H1 (cell line): ENCODE measurements around the gene C19orf38. TPM values are rescaled to one million over a fixed set of nuclear protein-coding genes. Genes with fewer than 3 reads are reported as not detected.

Experiments
- CTCF ChIA-PET: fragments of 300-600 bp; sonication (Branson Sonifier 250); formaldehyde crosslinking; loops from one replicate; lab custom pipeline; 2021; ENCODE audit not compliant: partially characterized antibody; lab: Charles Lee
- POLR2A ChIA-PET: fragments of 300-600 bp; sonication (Branson Sonifier 250); formaldehyde crosslinking; loops from one replicate; lab custom pipeline; 2021; ENCODE audit warnings: inconsistent platforms; ENCODE audit not compliant: partially characterized antibody; lab: Charles Lee
- DNase-seq, 2 experiments: peaks; one replicate each; pipeline versions ENCODE4 v3.0.0 to v3.0.0-alpha.2; 2010 to 2022; ENCODE audit warnings: low spot score in 2 of 2, low read depth in 1 of 2, mixed read lengths in 1 of 2
- FAIRE-seq: peaks from 2 replicates; lab custom pipeline; 2011; peaks lifted over from hg19 to GRCh38; lab: Jason Lieb, UNC
- H2AFZ ChIP-seq: 2 replicates; pipeline ENCODE4 v1.8.1; 2012; ENCODE audit warnings: low read length, inconsistent platforms
- H2AK5ac ChIP-seq: 2 replicates; pipeline ENCODE4 v1.6.1; 2013; ENCODE audit warnings: low read depth, low read length
- H2BK120ac ChIP-seq: replicated peaks from 2 replicates; pipeline ENCODE3; 2013; ENCODE audit warnings: low read depth, low read length, inconsistent platforms
- H2BK12ac ChIP-seq: 2 replicates; pipeline ENCODE4 v1.6.1; 2013; ENCODE audit warnings: low read depth, low read length
- H2BK15ac ChIP-seq: 2 replicates; pipeline ENCODE4 v1.6.1; 2013; ENCODE audit warnings: low read length
- H2BK20ac ChIP-seq: 2 replicates; pipeline ENCODE4 v1.6.1; 2013; ENCODE audit warnings: low read length
- H2BK5ac ChIP-seq: 2 replicates; pipeline ENCODE4 v1.6.1; 2013; ENCODE audit warnings: low read depth, low read length
- H3K14ac ChIP-seq: 2 replicates; pipeline ENCODE4 v1.6.1; 2013; ENCODE audit warnings: inconsistent platforms; ENCODE audit not compliant: insufficient read length
- H3K18ac ChIP-seq: 2 replicates; pipeline ENCODE4 v1.6.1; 2013; ENCODE audit warnings: low read length; ENCODE audit errors: extremely low read depth
- H3K23ac ChIP-seq: 2 replicates; pipeline ENCODE4 v1.6.1; 2013; ENCODE audit warnings: inconsistent platforms; ENCODE audit not compliant: insufficient read length
- H3K23me2 ChIP-seq: 2 replicates; pipeline ENCODE4 v1.6.1; 2013; ENCODE audit warnings: low read depth, low read length
- H3K27ac ChIP-seq: 2 replicates; pipeline ENCODE4 v1.6.1; 2011; ENCODE audit warnings: low read depth, low read length, inconsistent platforms
- H3K27me3 ChIP-seq, 4 experiments: replicated peaks in 1 of 4; 1 replicate in 1 of 4; 2 replicates in 3 of 4; pipeline versions ENCODE4 v1.6.1 to v1.8.1; 2011 to 2013; ENCODE audit warnings: low read length in 3 of 4, mild to moderate bottlenecking in 3 of 4, inconsistent platforms in 2 of 4, mixed read lengths in 2 of 4, moderate library complexity in 1 of 4; ENCODE audit not compliant: control insufficient read depth in 3 of 4, insufficient read depth in 3 of 4; ENCODE audit errors: extremely low read depth in 1 of 4
- H3K36me3 ChIP-seq, 4 experiments: 2 replicates each; pipeline versions ENCODE4 v1.6.1 to v1.8.1; 2011 to 2013; ENCODE audit warnings: mild to moderate bottlenecking in 4 of 4, low read length in 3 of 4, moderate library complexity in 2 of 4, control low read depth in 1 of 4, inconsistent platforms in 1 of 4; ENCODE audit not compliant: insufficient read depth in 4 of 4, control insufficient read depth in 2 of 4
- H3K4ac ChIP-seq: replicated peaks from 2 replicates; pipeline ENCODE3; 2013; ENCODE audit warnings: low read length, low read depth, mixed read lengths, inconsistent platforms; ENCODE audit not compliant: insufficient read length
- H3K4me1 ChIP-seq, 4 experiments: replicated peaks in 1 of 4; 1 replicate in 1 of 4; 2 replicates in 3 of 4; pipeline versions ENCODE4 v1.6.1 to v1.8.1; 2011 to 2013; ENCODE audit warnings: low read length in 3 of 4, inconsistent platforms in 2 of 4, mixed read lengths in 1 of 4; ENCODE audit not compliant: insufficient read depth in 4 of 4, control insufficient read depth in 3 of 4
- H3K4me2 ChIP-seq, 2 experiments: 2 replicates each; pipeline versions ENCODE4 v1.6.1 to v1.8.1; 2011 to 2013; ENCODE audit warnings: low read depth in 2 of 2, low read length in 2 of 2, control low read depth in 1 of 2, inconsistent platforms in 1 of 2, mild to moderate bottlenecking in 1 of 2; ENCODE audit not compliant: insufficient read depth in 1 of 2
- H3K4me3 ChIP-seq, 4 experiments: fragments of 200-600, 300-600 bp in 1 of 4; sonication (generic), shearing (Covaris generic), sonication (Bioruptor Twin) in 1 of 4; 2 replicates each; pipeline versions ENCODE4 v1.5.1 to v1.8.1; 2011 to 2016; ENCODE audit warnings: low read length in 4 of 4, low read depth in 3 of 4, control low read depth in 2 of 4, inconsistent platforms in 2 of 4, mild to moderate bottlenecking in 2 of 4, mixed read lengths in 1 of 4, moderate library complexity in 1 of 4; ENCODE audit not compliant: insufficient read depth in 2 of 4; ENCODE audit errors: extremely low read depth in 1 of 4
- H3K56ac ChIP-seq: replicated peaks from 2 replicates; pipeline ENCODE3; 2013; ENCODE audit warnings: low read depth, mild to moderate bottlenecking, mixed read lengths, low read length, inconsistent platforms; ENCODE audit not compliant: insufficient read length
- H3K79me1 ChIP-seq: 2 replicates; pipeline ENCODE4 v1.6.1; 2013; ENCODE audit warnings: low read depth, low read length, control low read depth
- H3K79me2 ChIP-seq, 2 experiments: 2 replicates each; pipeline versions ENCODE4 v1.6.1 to v1.8.1; 2012 to 2013; ENCODE audit warnings: low read length in 2 of 2, mild to moderate bottlenecking in 2 of 2, inconsistent platforms in 1 of 2; ENCODE audit not compliant: insufficient read depth in 2 of 2, control insufficient read depth in 1 of 2
- H3K9ac ChIP-seq, 4 experiments: replicated peaks in 1 of 4; 1 replicate in 1 of 4; 2 replicates in 3 of 4; pipeline versions ENCODE4 v1.6.1 to v1.8.1; 2011 to 2013; ENCODE audit warnings: low read depth in 3 of 4, low read length in 3 of 4, control low read depth in 2 of 4, mild to moderate bottlenecking in 2 of 4, moderate library complexity in 2 of 4, inconsistent platforms in 1 of 4; ENCODE audit errors: extremely low read depth in 1 of 4
- H3K9me3 ChIP-seq, 2 experiments: 2 replicates each; pipeline versions ENCODE4 v1.6.1 to v1.8.1; 2012 to 2013; ENCODE audit warnings: mild to moderate bottlenecking in 2 of 2, moderate library complexity in 2 of 2, control low read depth in 1 of 2, inconsistent platforms in 1 of 2, low read depth in 1 of 2, low read length in 1 of 2, mixed read lengths in 1 of 2; ENCODE audit not compliant: insufficient read depth in 2 of 2
- H4K20me1 ChIP-seq, 2 experiments: replicated peaks in 1 of 2; 2 replicates each; pipeline versions ENCODE3 to v1.8.1; 2011 to 2013; ENCODE audit warnings: inconsistent platforms in 2 of 2, low read length in 2 of 2, mild to moderate bottlenecking in 1 of 2; ENCODE audit not compliant: insufficient read depth in 2 of 2, control insufficient read depth in 1 of 2
- H4K5ac ChIP-seq: 2 replicates; pipeline ENCODE4 v1.6.1; 2013; ENCODE audit warnings: low read length, low read depth, mixed read lengths, inconsistent platforms; ENCODE audit not compliant: insufficient read length
- H4K8ac ChIP-seq: 2 replicates; pipeline ENCODE4 v1.8.0; 2013; ENCODE audit warnings: mild to moderate bottlenecking, moderate library complexity, low read length, inconsistent platforms; ENCODE audit not compliant: insufficient read depth; ENCODE audit errors: extremely low read depth
- H4K91ac ChIP-seq: replicated peaks from 2 replicates; pipeline ENCODE3; 2013; ENCODE audit warnings: low read length, mixed read lengths, inconsistent platforms; ENCODE audit not compliant: insufficient read length
- CHD2 ChIP-seq: IDR thresholded peaks from 2 replicates; pipeline ENCODE4 v1.6.1; 2012; ENCODE audit warnings: low read length, improper control_type of control experiment
- E2F6 ChIP-seq: IDR thresholded peaks from 2 replicates; pipeline ENCODE4 v1.6.1; 2012; ENCODE audit warnings: inconsistent platforms
- EP300 ChIP-seq, 2 experiments: IDR thresholded peaks; 1 replicate in 1 of 2; 2 replicates in 1 of 2; pipeline ENCODE4 v1.6.1; 2011 to 2012; ENCODE audit warnings: low read depth in 2 of 2, low read length in 2 of 2, mild to moderate bottlenecking in 2 of 2, borderline replicate concordance in 1 of 2, inconsistent platforms in 1 of 2, moderate library complexity in 1 of 2
- GABPA ChIP-seq: IDR thresholded peaks from 2 replicates; pipeline ENCODE4 v1.6.1; 2011; ENCODE audit warnings: mild to moderate bottlenecking, low read length, moderate library complexity, borderline replicate concordance; ENCODE audit not compliant: insufficient read depth
- JUND ChIP-seq: IDR thresholded peaks from 2 replicates; pipeline ENCODE4 v1.6.1; 2011; ENCODE audit warnings: mild to moderate bottlenecking, improper control_type of control experiment, low read length
- POLR2A ChIP-seq, 2 experiments: IDR thresholded peaks; 1 replicate in 1 of 2; 2 replicates in 1 of 2; pipeline ENCODE4 v1.6.1; 2011; ENCODE audit warnings: low read depth in 2 of 2, low read length in 2 of 2, mild to moderate bottlenecking in 2 of 2; ENCODE audit errors: control extremely low read depth in 1 of 2
- POLR2AphosphoS5 ChIP-seq: IDR thresholded peaks from 2 replicates; pipeline ENCODE4 v1.6.1; 2011; ENCODE audit warnings: low read depth, low read length
- RFX5 ChIP-seq: IDR thresholded peaks from 2 replicates; pipeline ENCODE4 v1.6.1; 2011; ENCODE audit warnings: low read depth, low read length, improper control_type of control experiment, borderline replicate concordance
- RXRA ChIP-seq: IDR thresholded peaks from 2 replicates; pipeline ENCODE4 v1.6.1; 2011; ENCODE audit warnings: low read depth, mild to moderate bottlenecking, low read length, moderate library complexity; ENCODE audit not compliant: insufficient read depth
- TCF12 ChIP-seq: IDR thresholded peaks from 2 replicates; pipeline ENCODE4 v1.6.1; 2011; ENCODE audit warnings: low read depth, mild to moderate bottlenecking, low read length
- USF2 ChIP-seq: IDR thresholded peaks from 2 replicates; pipeline ENCODE4 v1.6.1; 2011; ENCODE audit warnings: low read length, improper control_type of control experiment
- YY1 ChIP-seq: IDR thresholded peaks from 2 replicates; pipeline ENCODE4 v1.6.1; 2011; ENCODE audit warnings: low read depth, mild to moderate bottlenecking, low read length
- WGBS, 2 experiments: shearing (Covaris generic) in 1 of 2; methylation state at CpG; one replicate each; pipeline versions ENCODE4 v1.1.6 to v1.1.7; 2013 to 2015; ENCODE audit warnings: low lambda C conversion rate in 2 of 2, mixed read lengths in 2 of 2, inconsistent platforms in 1 of 2, low coverage in 1 of 2, missing lambda C conversion rate in 1 of 2; ENCODE audit not compliant: insufficient replicate concordance in 2 of 2, insufficient coverage in 1 of 2, insufficient read length in 1 of 2; ENCODE audit errors: extremely low coverage in 1 of 2, missing lambda C conversion rate in 1 of 2; 5-methylcytosine and 5-hydroxymethylcytosine counted together
- polyA plus RNA-seq, 7 experiments: library from polyadenylated mRNA; depleted of rRNA in 3 of 7; stranded (reverse) in 5 of 7; unstranded in 2 of 7; fragments of >200 nt in 5 of 7; fragments of 200-250 nt in 2 of 7; gene quantifications; 1 replicate in 5 of 7; 2 replicates in 1 of 7; 4 replicates in 1 of 7; pipeline versions ENCODE4 v1.2.1 to v1.2.3, GENCODE V29; 2011 to 2013; ENCODE audit warnings: missing spikeins in 2 of 7, mixed read lengths in 2 of 7
- total RNA-seq: library from RNA; stranded (reverse); fragmentation: NEBNext Ultra II Directional; extraction: Animal tissue kit (Norgen Biotek cat#: 25700); gene quantifications from 2 replicates; pipeline ENCODE4 v1.2.1, GENCODE V29; 2021

C19orf38 gene
- total and polyA plus RNA-seq, 2 of the 8 experiments (the other 6 are each of a cell fraction or from before 2014, with no cell fraction given), result 0.53 TPM; not detected in 1

DNA sequence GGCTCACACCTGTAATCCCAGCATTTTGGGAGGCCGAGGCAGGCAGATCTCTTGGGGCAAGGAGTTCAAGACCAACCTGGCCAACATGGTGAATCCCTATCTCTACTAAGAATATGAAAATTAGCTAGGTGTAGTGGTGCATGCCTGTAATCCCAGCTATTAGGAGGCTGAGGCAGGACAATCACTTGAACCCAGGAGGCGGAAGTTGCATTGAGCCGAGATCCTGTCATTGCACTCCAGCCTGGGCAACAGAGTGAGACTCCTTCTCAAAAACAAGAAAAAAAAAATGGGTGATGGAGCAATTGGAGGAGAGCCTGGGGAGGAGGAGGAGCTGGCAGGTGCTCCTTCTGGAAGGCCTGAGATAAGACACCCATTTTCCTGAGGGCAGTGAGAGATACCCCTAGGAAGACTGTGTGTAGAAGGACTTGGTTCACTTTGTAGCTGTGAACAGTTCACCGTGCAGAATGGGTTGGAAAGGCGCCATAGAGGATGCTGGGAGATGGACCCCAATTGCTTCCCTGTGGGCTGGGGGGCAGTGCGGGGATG is 14.4 kb downstream of the C19orf38 start:
- H3K36me3 ChIP-seq, result no peaks in the 10 kb centered on the region
- no peak overlapping the region for H2BK5ac ChIP-seq
- TF ChIP-seq POLR2A (IDR thresholded peaks at IDR 0.05; ENCODE audit: control extremely low read depth in 1 of 2, low read depth in 2 of 2, low read length in 2 of 2) (no peak), EP300 (IDR thresholded peaks at IDR 0.05; ENCODE audit: borderline replicate concordance in 1 of 2, low read depth in 2 of 2, low read length in 2 of 2) (no peak), RFX5 (no peak), CHD2 (no peak), POLR2AphosphoS5 (no peak), E2F6 (no peak), GABPA (no peak), RXRA (no peak), USF2 (no peak), JUND (no peak), TCF12 (no peak), YY1 (no peak)

More for the DNA sequence above, 14.4 kb downstream of the C19orf38 start:
- H2BK12ac ChIP-seq, result no peak overlapping the region
- H3K56ac ChIP-seq, result no peak overlapping the region
- H3K18ac ChIP-seq, result no peak overlapping the region
- H4K5ac ChIP-seq, result no peak overlapping the region
- POLR2A ChIA-PET, result interaction anchor here (0.6 to 3.1 kb wide), 3 partner anchors 9 to 27 kb away, joined by 3 to 21 read pairs (median 4); partner anchors contain the start of gene TMED1
- WGBS, 2 experiments, result 87% methylated on average over 6 of the region's 6 CpGs; no CpG with 5 or more reads in 1 of the 2 experiments
- H3K4ac ChIP-seq, result no peak overlapping the region
- no peaks in the 10 kb centered on the region; a peak in 1 of 7 replicates for H3K27me3 ChIP-seq
- H2BK20ac ChIP-seq, result no peak overlapping the region
- H4K20me1 ChIP-seq, result no peaks in the 10 kb centered on the region
- no peaks in the 10 kb centered on the region for H3K79me1 ChIP-seq
- no peaks in the 10 kb centered on the region for H3K79me2 ChIP-seq
- no peaks in the 10 kb centered on the region for H3K23me2 ChIP-seq
- DNase-seq (no peak), FAIRE-seq (no peak)
- no peak overlapping the region for H2AK5ac ChIP-seq
- no peak overlapping the region for H3K9ac ChIP-seq
- H4K8ac ChIP-seq, result no peak overlapping the region
- H3K4me1 ChIP-seq, result no peaks in the 10 kb centered on the region
- no peak overlapping the region for H2BK15ac ChIP-seq
- no peak overlapping the region for H3K23ac ChIP-seq
- H2BK120ac ChIP-seq, result no peak overlapping the region
- no peak overlapping the region for H3K4me3 ChIP-seq
- no peak overlapping the region for H2AFZ ChIP-seq
- H3K4me2 ChIP-seq, result no peak overlapping the region
- H3K27ac ChIP-seq, result no peak overlapping the region
- no peaks in the 10 kb centered on the region for H3K9me3 ChIP-seq
- H4K91ac ChIP-seq, result no peak overlapping the region
- no peak overlapping the region for H3K14ac ChIP-seq
- CTCF ChIA-PET, result interaction anchor here (0.9 to 11.3 kb wide), 9 partner anchors 14 to 301 kb away, joined by 3 to 249 read pairs (median 5); partner anchors contain the start of genes C19orf38 and QTRT1
